ENCODE data around the gene FBRSL1. TPM values are rescaled to one million over a fixed set of nuclear protein-coding genes. Genes with fewer than 3 reads are reported as not detected.

The FBRSL1 gene
- total and polyA plus RNA-seq, 2 of the 8 experiments (the other 6 are each of a cell fraction or from before 2014, with no cell fraction given): 18.4 to 109 TPM

GRCh38 chr12:132556801-132557200 lies 66.8 kb downstream of the FBRSL1 start:
- Histone ChIP-seq H3K27me3 (replicated peaks in 1 of 4; ENCODE audit: control insufficient read depth in 3 of 4, extremely low read depth in 1 of 4, insufficient read depth in 3 of 4, low read length in 3 of 4) (peaks cover 22 to 70% (median 59%) of the 10 kb centered on the region in 4 experiments), H3K79me1 (ENCODE audit: low read depth, low read length) (no peaks in the 10 kb centered on the region)
- 89% methylated on average over 16 of the region's 17 CpGs; no CpG with 5 or more reads in 1 of the 2 experiments for WGBS, 2 experiments (ENCODE audit: extremely low coverage in 1 of 2, insufficient coverage in 1 of 2, insufficient read length in 1 of 2, insufficient replicate concordance in 2 of 2, low coverage in 1 of 2, low lambda C conversion rate in 2 of 2, missing lambda C conversion rate in 1 of 2)
- no peak for TF ChIP-seq POLR2A (IDR thresholded peaks at IDR 0.05; ENCODE audit: control extremely low read depth in 1 of 2, low read depth in 2 of 2, low read length in 2 of 2)
- TF ChIP-seq YY1 (IDR thresholded peaks at IDR 0.05; ENCODE audit: low read depth, low read length): no peak
- TF ChIP-seq GABPA (IDR thresholded peaks at IDR 0.05; ENCODE audit: borderline replicate concordance, insufficient read depth, low read length): no peak
- no peak for TF ChIP-seq HDAC2 (IDR thresholded peaks at IDR 0.05; ENCODE audit: borderline replicate concordance in 1 of 2, low read depth in 2 of 2, low read length in 2 of 2)
- TF ChIP-seq POU5F1 (IDR thresholded peaks at IDR 0.05; ENCODE audit: low read depth, low read length): no peak
- no peak for TF ChIP-seq CEBPB (IDR thresholded peaks at IDR 0.05; ENCODE audit: low read depth, low read length)
- no peak for TF ChIP-seq CBX8 (IDR thresholded peaks at IDR 0.05; ENCODE audit: borderline replicate concordance, low read depth, low read length)
- no peak for TF ChIP-seq POLR2AphosphoS5 (IDR thresholded peaks at IDR 0.05; ENCODE audit: low read depth, low read length)
- TF ChIP-seq TCF12 (IDR thresholded peaks at IDR 0.05; ENCODE audit: low read depth, low read length): no peak
- TF ChIP-seq TAF1 (IDR thresholded peaks at IDR 0.05; ENCODE audit: low read depth, low read length): no peak
- no peak for TF ChIP-seq CTCF (IDR thresholded peaks at IDR 0.05; ENCODE audit: control extremely low read depth in 1 of 3, insufficient read depth in 1 of 3, low read depth in 1 of 3, low read length in 3 of 3)
- no peak for TF ChIP-seq EZH2 (IDR thresholded peaks at IDR 0.05; ENCODE audit: low read depth, low read length, severe bottlenecking)
- no peak for TF ChIP-seq BACH1 (IDR thresholded peaks at IDR 0.05; ENCODE audit: low read length)

More at GRCh38 chr12:132556801-132557200, 66.8 kb downstream of the FBRSL1 start:
- H2AFZ ChIP-seq (ENCODE audit: low read length): no peak overlapping the region
- H3K56ac ChIP-seq (replicated peaks; ENCODE audit: insufficient read length, low read depth, low read length): no peak overlapping the region
- H4K5ac ChIP-seq (ENCODE audit: insufficient read length, low read depth, low read length): no peak overlapping the region
- H4K91ac ChIP-seq (replicated peaks; ENCODE audit: insufficient read length, low read length): no peak overlapping the region
- FAIRE-seq (no peak), DNase-seq (ENCODE audit: low read depth in 1 of 2, low spot score in 2 of 2) (no peak)
- H4K20me1 ChIP-seq (replicated peaks in 1 of 2; ENCODE audit: control insufficient read depth in 1 of 2, insufficient read depth in 2 of 2, low read length in 2 of 2): peaks cover 6 to 12% of the 10 kb centered on the region in 2 experiments
- H3K4me3 ChIP-seq (ENCODE audit: extremely low read depth in 1 of 4, insufficient read depth in 2 of 4, low read depth in 3 of 4, low read length in 4 of 4): no peak overlapping the region
- H3K23me2 ChIP-seq (ENCODE audit: low read depth, low read length): peaks cover 5% of the 10 kb centered on the region; the same call in 1 of the 2 replicates
- H3K9ac ChIP-seq (replicated peaks in 1 of 4; ENCODE audit: extremely low read depth in 1 of 4, low read depth in 3 of 4, low read length in 3 of 4): no peak overlapping the region
- H3K14ac ChIP-seq (ENCODE audit: insufficient read length): no peak overlapping the region
- H3K27ac ChIP-seq (ENCODE audit: low read depth, low read length): no peak overlapping the region
- no peak overlapping the region for H3K4me2 ChIP-seq (ENCODE audit: insufficient read depth in 1 of 2, low read depth in 2 of 2, low read length in 2 of 2)
- H3K9me3 ChIP-seq (ENCODE audit: insufficient read depth in 2 of 2, low read depth in 1 of 2, low read length in 1 of 2): no peaks in the 10 kb centered on the region
- H2BK120ac ChIP-seq (replicated peaks; ENCODE audit: low read depth, low read length): no peak overlapping the region
- H3K79me2 ChIP-seq (ENCODE audit: control insufficient read depth in 1 of 2, insufficient read depth in 2 of 2, low read length in 2 of 2): peaks cover 0 to 6% of the 10 kb centered on the region in 2 experiments; a peak in 1 of 4 replicates
- H2BK20ac ChIP-seq (ENCODE audit: low read length): no peak overlapping the region
- no peak overlapping the region for H2BK15ac ChIP-seq (ENCODE audit: low read length)
- no peak overlapping the region for H3K4ac ChIP-seq (replicated peaks; ENCODE audit: insufficient read length, low read depth, low read length)
- H3K4me1 ChIP-seq (replicated peaks in 1 of 4; ENCODE audit: control insufficient read depth in 3 of 4, insufficient read depth in 4 of 4, low read length in 3 of 4): peaks cover 0 to 6% (median 3%) of the 10 kb centered on the region in 4 experiments; a peak in 5 of 7 replicates
- no peak overlapping the region for H4K8ac ChIP-seq (ENCODE audit: extremely low read depth, insufficient read depth, low read length)
- ChIA-PET POLR2A (ENCODE audit: partially characterized antibody) (no interaction called here), CTCF (ENCODE audit: partially characterized antibody) (interaction anchor here (1.2 to 2.2 kb wide), 3 partner anchors 12 to 60 kb away, joined by 3 to 6 read pairs (median 3); no protein-coding TSS in a partner anchor)
- no peak overlapping the region for H3K18ac ChIP-seq (ENCODE audit: extremely low read depth, low read length)
- no peak overlapping the region for H2BK5ac ChIP-seq (ENCODE audit: low read depth, low read length)
- H3K23ac ChIP-seq (ENCODE audit: insufficient read length): no peak overlapping the region
- H2AK5ac ChIP-seq (ENCODE audit: low read depth, low read length): no peak overlapping the region
- H2BK12ac ChIP-seq (ENCODE audit: low read depth, low read length): no peak overlapping the region
- H3K36me3 ChIP-seq (ENCODE audit: control insufficient read depth in 2 of 4, insufficient read depth in 4 of 4, low read length in 3 of 4): no peaks in the 10 kb centered on the region
